ENCODE data around the gene IQCF6. TPM values are rescaled to one million over a fixed set of nuclear protein-coding genes. Genes with fewer than 3 reads are reported as not detected.
"Not testable (repeated sequence)": the region's sequence is repeated elsewhere in the genome, so short reads cannot be mapped to it uniquely, and the experiment has no call there.

Gene IQCF6
- total RNA-seq, 1 experiment from 2014 or later, result not detected

DNA sequence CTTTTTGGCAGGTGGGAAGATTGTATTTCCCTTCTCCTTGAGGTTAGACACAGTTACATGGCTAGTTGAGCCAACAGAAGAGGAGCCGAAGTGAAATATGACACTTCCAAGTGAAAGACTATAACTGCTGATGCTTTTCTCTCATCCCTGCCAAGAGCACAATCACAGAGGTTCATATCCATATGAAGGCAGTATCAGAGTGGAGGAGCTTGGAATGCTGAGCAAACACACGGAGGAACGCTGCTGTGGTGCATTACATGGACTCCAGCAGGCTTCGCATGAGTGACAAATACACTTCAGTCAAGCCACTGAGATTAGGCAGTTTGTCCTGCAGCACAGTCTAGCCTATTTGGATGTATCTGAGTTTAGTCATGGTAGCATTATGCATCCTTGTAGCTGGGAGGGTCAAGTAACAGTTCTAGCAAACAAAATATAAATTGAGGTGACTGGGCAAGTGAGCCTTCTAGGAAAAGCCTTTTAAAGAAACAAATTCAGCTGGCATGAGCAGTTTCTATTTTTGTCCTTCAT, 5.4 kb downstream of the IQCF6 start:
- no TSS peak for BruUV-seq (replicated peaks)
- POLR2A ChIA-PET (ENCODE audit: unreplicated experiment), result no interaction called here

GRCh38 chr3:51759203-51759602, 19.8 kb downstream of the IQCF6 start:
- CTCF ChIA-PET, result no interaction called here
- H3K36me3 ChIP-seq (ENCODE audit: low read depth), result no peaks in the 10 kb centered on the region
- intact Hi-C loops (cut with micrococcal nuclease; ENCODE audit: unreplicated experiment), result no loop called here
- no peaks in the 10 kb centered on the region for H4K20me1 ChIP-seq (ENCODE audit: insufficient read depth)
- no TSS peak for BruUV-seq (replicated peaks)
- no peak for DNase-seq
- peaks cover 7% of the 10 kb centered on the region; the same call in 1 of the 2 replicates for H3K9me3 ChIP-seq (ENCODE audit: insufficient read depth, low read depth)
- POLR2A ChIA-PET (ENCODE audit: unreplicated experiment), result no interaction called here
- H3K27me3 ChIP-seq (ENCODE audit: insufficient read depth, low read depth), result no peaks in the 10 kb centered on the region
- H3K27ac ChIP-seq, result no peak overlapping the region
- no peaks in the 10 kb centered on the region for H3K79me2 ChIP-seq (ENCODE audit: low read depth)
- H3K9me2 ChIP-seq (ENCODE audit: insufficient read depth), result no peaks in the 10 kb centered on the region
- H3K4me1 ChIP-seq (replicated peaks; ENCODE audit: insufficient read depth), result no peaks in the 10 kb centered on the region
- no peak overlapping the region for H3K4me2 ChIP-seq
- no peak overlapping the region for H3K4me3 ChIP-seq
- H2AFZ ChIP-seq, result no peak overlapping the region
- H3F3A ChIP-seq (ENCODE audit: insufficient read depth, low read depth), result no peaks in the 10 kb centered on the region
- no peak for TF ChIP-seq CTCF (conservative IDR thresholded peaks at IDR 0.05)
- TF ChIP-seq EZH2 (IDR thresholded peaks at IDR 0.05; ENCODE audit: low read depth), result no peak

More for the DNA sequence above, 5.4 kb downstream of the IQCF6 start:
- H3K79me2 ChIP-seq (ENCODE audit: low read depth), result no peaks in the 10 kb centered on the region
- H3K36me3 ChIP-seq (ENCODE audit: low read depth), result no peaks in the 10 kb centered on the region
- no peak for TF ChIP-seq CTCF (conservative IDR thresholded peaks at IDR 0.05)
- H3K27ac ChIP-seq, result no peak overlapping the region
- no peaks in the 10 kb centered on the region for H3K4me1 ChIP-seq (replicated peaks; ENCODE audit: insufficient read depth)
- H4K20me1 ChIP-seq (ENCODE audit: insufficient read depth), result no peaks in the 10 kb centered on the region
- no peak overlapping the region for H2AFZ ChIP-seq
- no peaks in the 10 kb centered on the region for H3K9me2 ChIP-seq (ENCODE audit: insufficient read depth)
- intact Hi-C loops (cut with micrococcal nuclease; ENCODE audit: unreplicated experiment), result no loop called here
- no peak for DNase-seq
- CTCF ChIA-PET, result no interaction called here
- no peaks in the 10 kb centered on the region for H3K9me3 ChIP-seq (ENCODE audit: insufficient read depth, low read depth)
- H3F3A ChIP-seq (ENCODE audit: insufficient read depth, low read depth), result no peaks in the 10 kb centered on the region
- H3K27me3 ChIP-seq (ENCODE audit: insufficient read depth, low read depth), result no peaks in the 10 kb centered on the region
- H3K4me2 ChIP-seq, result no peak overlapping the region
- no peak overlapping the region for H3K4me3 ChIP-seq

DNA sequence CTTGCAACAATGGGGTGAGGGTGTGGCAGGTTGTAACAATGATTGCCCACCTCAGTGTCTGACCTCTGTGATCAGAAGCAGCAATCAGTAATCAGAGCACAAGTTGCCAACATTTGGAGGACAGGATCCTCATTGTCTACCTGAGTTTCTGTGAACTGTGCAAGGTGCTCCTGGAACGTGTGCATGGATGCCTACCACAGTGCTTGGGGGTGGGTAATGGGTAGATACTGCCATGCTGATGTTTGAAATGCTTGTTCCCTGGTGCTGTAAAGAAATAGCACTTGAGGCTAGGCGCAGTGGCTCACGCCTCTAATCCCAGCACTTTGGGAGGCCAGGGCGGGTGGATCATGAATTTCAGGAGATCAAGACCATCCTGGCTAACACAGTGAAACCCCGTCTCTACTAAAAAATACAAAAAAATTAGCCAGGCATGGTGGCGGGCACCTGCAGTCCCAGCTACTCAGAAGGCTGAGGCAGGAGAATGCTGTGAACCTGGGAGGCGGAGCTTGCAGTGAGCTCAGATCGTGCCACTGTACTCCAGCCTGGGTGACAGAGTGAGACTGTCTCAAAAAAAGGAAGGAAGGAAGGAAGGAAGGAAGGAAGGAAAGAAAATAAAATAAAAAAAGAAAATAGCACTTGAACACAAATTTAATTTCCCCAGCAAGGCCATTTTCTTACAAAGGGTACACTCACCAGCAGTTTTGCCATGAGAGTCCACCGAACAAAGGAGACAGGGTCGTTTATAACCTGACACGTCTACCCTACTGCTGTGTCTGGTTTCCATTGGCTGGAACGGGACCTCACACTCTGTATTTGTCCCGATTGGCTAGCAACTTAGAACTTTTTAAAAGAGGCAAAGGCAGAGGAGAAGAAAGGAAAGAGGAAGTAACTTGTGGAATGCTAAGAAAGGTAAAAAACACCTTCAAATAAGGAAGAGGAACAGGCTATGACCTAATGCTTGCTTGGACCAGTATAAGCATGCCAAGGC, 25.0 kb downstream of the IQCF6 start:
- H3K36me3 ChIP-seq (ENCODE audit: low read depth); H3K4me3 ChIP-seq; H3K27me3 ChIP-seq (ENCODE audit: insufficient read depth, low read depth); H3K27ac ChIP-seq; H4K20me1 ChIP-seq (ENCODE audit: insufficient read depth); H3F3A ChIP-seq (ENCODE audit: insufficient read depth, low read depth); H3K4me1 ChIP-seq (replicated peaks; ENCODE audit: insufficient read depth); BruUV-seq (replicated peaks); H2AFZ ChIP-seq; CTCF ChIA-PET; H3K79me2 ChIP-seq (ENCODE audit: low read depth); POLR2A ChIA-PET (ENCODE audit: unreplicated experiment); H3K9me2 ChIP-seq (ENCODE audit: insufficient read depth); intact Hi-C loops (cut with micrococcal nuclease; ENCODE audit: unreplicated experiment); DNase-seq; H3K4me2 ChIP-seq; H3K9me3 ChIP-seq (ENCODE audit: insufficient read depth, low read depth): not testable (repeated sequence)

All from PC-9 (cell line).